HL-60 (cell line): Measurements from ENCODE around the gene TRABD2B.

ENCODE experiments used
- DNase-seq, 2 experiments: peaks; one replicate each; pipeline ENCODE4 v3.0.0-alpha.2; 2010 to 2020; ENCODE audit warnings: low read depth in 1 of 2, low spot score in 1 of 2
- H3K27ac ChIP-seq: fragments of 250-450 bp; sonication (Bioruptor Pico); replicated peaks from 2 replicates; pipeline ENCODE4 v1.5.1; 2020; ENCODE audit warnings: mild to moderate bottlenecking, moderate library complexity
- H3K27me3 ChIP-seq: fragments of 250-450 bp; sonication (Bioruptor Pico); 2 replicates; pipeline ENCODE4 v1.5.1; 2021; ENCODE audit warnings: mild to moderate bottlenecking, moderate library complexity; ENCODE audit not compliant: insufficient read depth, poor library complexity, severe bottlenecking
- H3K4me3 ChIP-seq: replicated peaks from 2 replicates; pipeline ENCODE4 v1.5.1; 2011; ENCODE audit warnings: mild to moderate bottlenecking, control low read depth, low read length; ENCODE audit not compliant: insufficient read depth
- CTCF ChIP-seq: IDR thresholded peaks from one replicate; pipeline ENCODE4 v1.5.1; 2011; ENCODE audit warnings: low read length, control low read depth, inconsistent platforms; ENCODE audit not compliant: insufficient read depth
- GABPA ChIP-seq: IDR thresholded peaks from 2 replicates; pipeline ENCODE4 v1.6.1; 2012; ENCODE audit warnings: low read depth
- POLR2AphosphoS5 ChIP-seq: IDR thresholded peaks from 2 replicates; pipeline ENCODE4 v1.6.1; 2012; ENCODE audit warnings: low read depth
- REST ChIP-seq: IDR thresholded peaks from 2 replicates; pipeline ENCODE4 v1.6.1; 2012; ENCODE audit warnings: low read depth; ENCODE audit not compliant: insufficient replicate concordance
- SPI1 ChIP-seq: IDR thresholded peaks from 2 replicates; pipeline ENCODE4 v1.6.1; 2012; ENCODE audit warnings: low read depth, mild to moderate bottlenecking, borderline replicate concordance

Gene TRABD2B

GRCh38 chr1:47725992-47726855 lies 271.0 kb downstream of the TRABD2B start:
- Histone ChIP-seq H3K27ac (no peak overlapping the region), H3K27me3 (peaks cover 18% of the 10 kb centered on the region), H3K4me3 (no peak overlapping the region)
- TF ChIP-seq POLR2AphosphoS5 = no peak
- TF ChIP-seq CTCF = peak; percentile 92
- DNase-seq = peak in 1 of 2 experiments; percentile 57

GRCh38 chr1:47725511-47725991 lies 271.6 kb downstream of the TRABD2B start:
- Histone ChIP-seq H3K27me3 (peaks cover 18% of the 10 kb centered on the region), H3K4me3 (no peak overlapping the region), H3K27ac (no peak overlapping the region)
- DNase-seq = no peak
- no peak for TF ChIP-seq POLR2AphosphoS5
- no peak for TF ChIP-seq SPI1
- no peak for TF ChIP-seq GABPA
- no peak for TF ChIP-seq CTCF
- TF ChIP-seq REST = no peak

- TF ChIP-seq CTCF = no peak
- no peak for TF ChIP-seq GABPA
- no peak for TF ChIP-seq REST
- no peak for TF ChIP-seq POLR2AphosphoS5
- TF ChIP-seq SPI1 = no peak
- Histone ChIP-seq H3K27me3 (peaks cover 18% of the 10 kb centered on the region), H3K27ac (no peak overlapping the region), H3K4me3 (no peak overlapping the region)
- DNase-seq = no peak
Observed at GRCh38 chr1:47725000-47725473, 272.1 kb downstream of the TRABD2B start.
